DMS 273 (cell line): Measurements from ENCODE around the gene POLR2L.
A peak's percentile ranks its signal among the peaks of the same experiment; 100 is the strongest.

ENCODE experiments used
- DNase-seq: peaks from one replicate; lab custom pipeline; 2025; ENCODE audit not compliant: unreplicated experiment; lab: John Stamatoyannopoulos, UW

Gene POLR2L

GRCh38 chr11:839875-840617 lies 2.3 kb downstream of the POLR2L start:
- DNase-seq = no peak

GRCh38 chr11:839280-839623 lies 3.1 kb downstream of the POLR2L start:
- DNase-seq = no peak

GRCh38 chr11:838441-839279 lies 3.7 kb downstream of the POLR2L start:
- peak; percentile 93 for DNase-seq

- no peak for DNase-seq
Measured at GRCh38 chr11:837990-838307, 4.4 kb downstream of the POLR2L start.

- DNase-seq = no peak
Measured at GRCh38 chr11:837189-837989, 4.9 kb downstream of the POLR2L start.

GRCh38 chr11:836700-837099 lies 5.6 kb downstream of the POLR2L start:
- no peak for DNase-seq

- no peak for DNase-seq
Measured at GRCh38 chr11:836274-836673, 6.1 kb downstream of the POLR2L start.

- peak; percentile 82 for DNase-seq
Measured at GRCh38 chr11:834371-835316, 7.7 kb downstream of the POLR2L start.

GRCh38 chr11:833849-834311 lies 8.4 kb downstream of the POLR2L start:
- DNase-seq = no peak

- DNase-seq = peak; percentile 71
Measured at GRCh38 chr11:833114-833791, 9.1 kb downstream of the POLR2L start.

GRCh38 chr11:832529-833113 lies 9.7 kb downstream of the POLR2L start, which contains the start of gene CD151:
CD151 (plus strand) TSS chr11:832952; CDS start chr11:836070, 3,118 bp downstream.
- peak; percentile 83 for DNase-seq

- no peak for DNase-seq
Measured at GRCh38 chr11:831961-832528, 10.3 kb downstream of the POLR2L start.

- DNase-seq = no peak
Measured at GRCh38 chr11:831118-831864, 11.0 kb downstream of the POLR2L start.

- no peak for DNase-seq
Measured at GRCh38 chr11:830295-831117, 11.8 kb downstream of the POLR2L start.

- DNase-seq = no peak
Measured at GRCh38 chr11:829847-830294, 12.5 kb downstream of the POLR2L start.

- no peak for DNase-seq
Measured at GRCh38 chr11:829176-829846, 13.0 kb downstream of the POLR2L start.
